ENCODE measurements around the gene GAB2. TPM values are rescaled to one million over a fixed set of nuclear protein-coding genes. Genes with fewer than 3 reads are reported as not detected.

GAB2 gene
- total and polyA plus RNA-seq, 8 donors: 2.2 to 19.3 (median 8.6) TPM

DNA sequence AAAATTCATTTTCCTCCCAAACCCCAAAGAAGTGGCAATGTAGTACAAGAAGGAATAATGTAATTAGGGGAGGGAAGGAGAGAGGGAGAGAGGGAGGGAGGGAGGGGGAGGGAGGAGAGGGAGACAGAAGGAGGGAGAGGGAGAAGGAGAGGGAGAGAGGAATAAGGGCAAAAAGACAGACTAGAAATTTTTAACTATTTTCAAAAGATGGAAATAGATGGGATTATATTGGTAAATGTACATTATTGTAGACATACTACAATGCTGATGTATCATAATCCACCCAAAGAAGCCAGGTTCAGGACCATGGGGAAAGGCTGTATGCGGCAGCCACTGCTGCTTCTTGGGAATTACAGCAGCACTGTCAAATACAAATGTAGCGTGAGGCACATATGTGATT, 74.3 kb downstream of the GAB2 start:
- no peak overlapping the region for H3K4me3 ChIP-seq
- H3K36me3 ChIP-seq: no peaks in the 10 kb centered on the region
- no peak for DNase-seq
- TF ChIP-seq POLR2A (IDR thresholded peaks at IDR 0.05): no peak
- TF ChIP-seq EP300 (IDR thresholded peaks at IDR 0.05): no peak
- TF ChIP-seq, protein P1, sequence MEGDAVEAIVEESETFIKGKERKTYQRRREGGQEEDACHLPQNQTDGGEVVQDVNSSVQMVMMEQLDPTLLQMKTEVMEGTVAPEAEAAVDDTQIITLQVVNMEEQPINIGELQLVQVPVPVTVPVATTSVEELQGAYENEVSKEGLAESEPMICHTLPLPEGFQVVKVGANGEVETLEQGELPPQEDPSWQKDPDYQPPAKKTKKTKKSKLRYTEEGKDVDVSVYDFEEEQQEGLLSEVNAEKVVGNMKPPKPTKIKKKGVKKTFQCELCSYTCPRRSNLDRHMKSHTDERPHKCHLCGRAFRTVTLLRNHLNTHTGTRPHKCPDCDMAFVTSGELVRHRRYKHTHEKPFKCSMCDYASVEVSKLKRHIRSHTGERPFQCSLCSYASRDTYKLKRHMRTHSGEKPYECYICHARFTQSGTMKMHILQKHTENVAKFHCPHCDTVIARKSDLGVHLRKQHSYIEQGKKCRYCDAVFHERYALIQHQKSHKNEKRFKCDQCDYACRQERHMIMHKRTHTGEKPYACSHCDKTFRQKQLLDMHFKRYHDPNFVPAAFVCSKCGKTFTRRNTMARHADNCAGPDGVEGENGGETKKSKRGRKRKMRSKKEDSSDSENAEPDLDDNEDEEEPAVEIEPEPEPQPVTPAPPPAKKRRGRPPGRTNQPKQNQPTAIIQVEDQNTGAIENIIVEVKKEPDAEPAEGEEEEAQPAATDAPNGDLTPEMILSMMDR (IDR thresholded peaks at IDR 0.05): no peak
- no peak for TF ChIP-seq POLR2AphosphoS5 (IDR thresholded peaks at IDR 0.05)
- H3K27ac ChIP-seq: no peak overlapping the region
- WGBS, 5 donors: 95 to 100% (median 98%) methylated on average over 2 of the region's 2 CpGs
- H3K9me3 ChIP-seq: no peaks in the 10 kb centered on the region
- no peaks in the 10 kb centered on the region for H3K27me3 ChIP-seq
- H3K4me1 ChIP-seq: peaks cover 0 to 49% (median 2%) of the 10 kb centered on the region in 4 donors
- intact Hi-C loops (cut with DNase I; ENCODE audit: low total_unique reads): no loop called here

DNA sequence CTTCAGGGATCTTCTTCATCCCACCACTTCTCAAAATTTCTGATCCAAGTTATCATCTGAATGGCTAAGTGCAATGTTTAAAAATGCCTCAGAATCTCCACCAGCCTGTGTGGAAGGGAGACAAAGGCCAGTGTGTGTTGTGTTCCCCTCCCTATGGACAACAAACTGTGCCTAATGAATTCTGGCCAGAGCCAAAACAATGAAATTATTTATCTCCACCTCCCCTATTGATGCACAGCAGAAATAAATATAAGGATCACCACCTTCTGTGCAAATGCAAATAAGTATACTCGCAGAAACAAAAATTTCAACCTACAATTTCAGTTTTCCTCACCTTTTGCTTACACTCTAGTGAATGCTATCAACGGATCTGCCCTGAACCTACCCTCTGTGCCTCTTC, 75.8 kb downstream of the GAB2 start:
- TF ChIP-seq EP300 (IDR thresholded peaks at IDR 0.05): no peak
- TF ChIP-seq, protein P1 (IDR thresholded peaks at IDR 0.05): no peak
- no peak for TF ChIP-seq POLR2A (IDR thresholded peaks at IDR 0.05)
- TF ChIP-seq POLR2AphosphoS5 (IDR thresholded peaks at IDR 0.05): no peak
- Histone ChIP-seq H3K27me3 (no peaks in the 10 kb centered on the region), H3K27ac (no peak overlapping the region), H3K36me3 (no peaks in the 10 kb centered on the region), H3K4me1 (peaks cover 2 to 52% (median 11%) of the 10 kb centered on the region in 4 donors), H3K4me3 (no peak overlapping the region), H3K9me3 (no peaks in the 10 kb centered on the region)
- 88 to 98% (median 95%) methylated on average over 2 of the region's 2 CpGs for WGBS, 5 donors
- DNase-seq: no peak
- intact Hi-C loops (cut with DNase I; ENCODE audit: low total_unique reads): no loop called here

DNA sequence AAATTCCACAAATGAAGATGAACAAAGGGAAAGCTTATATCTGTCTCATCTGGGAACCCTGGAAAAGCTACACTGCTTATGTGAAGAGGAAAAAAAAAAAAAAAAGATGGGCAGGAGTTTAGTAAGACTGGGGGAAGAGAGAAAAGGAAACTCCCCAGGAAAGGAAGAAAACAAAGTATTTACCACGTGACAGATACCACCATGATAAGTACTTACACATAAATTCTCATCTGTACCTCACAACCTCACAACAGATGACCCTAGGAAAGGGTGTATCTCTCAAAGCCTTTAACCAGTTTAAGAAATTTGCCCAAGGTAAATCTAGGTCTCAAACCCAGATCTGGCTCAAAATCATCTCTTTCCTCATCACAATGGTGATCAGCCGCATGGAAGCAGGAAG, 77.1 kb downstream of the GAB2 start:
- Histone ChIP-seq H3K27me3 (no peaks in the 10 kb centered on the region), H3K9me3 (no peaks in the 10 kb centered on the region), H3K36me3 (no peaks in the 10 kb centered on the region), H3K4me3 (no peak overlapping the region), H3K4me1 (peaks cover 2 to 40% (median 12%) of the 10 kb centered on the region in 4 donors), H3K27ac (no peak overlapping the region)
- DNase-seq: no peak
- intact Hi-C loops (cut with DNase I; ENCODE audit: low total_unique reads): no loop called here
- TF ChIP-seq POLR2AphosphoS5 (IDR thresholded peaks at IDR 0.05) (no peak), POLR2A (IDR thresholded peaks at IDR 0.05) (no peak), EP300 (IDR thresholded peaks at IDR 0.05) (no peak)
- TF ChIP-seq, protein P1 (IDR thresholded peaks at IDR 0.05): no peak
- 83 to 91% (median 87%) methylated on average over 2 of the region's 2 CpGs for WGBS, 5 donors

DNA sequence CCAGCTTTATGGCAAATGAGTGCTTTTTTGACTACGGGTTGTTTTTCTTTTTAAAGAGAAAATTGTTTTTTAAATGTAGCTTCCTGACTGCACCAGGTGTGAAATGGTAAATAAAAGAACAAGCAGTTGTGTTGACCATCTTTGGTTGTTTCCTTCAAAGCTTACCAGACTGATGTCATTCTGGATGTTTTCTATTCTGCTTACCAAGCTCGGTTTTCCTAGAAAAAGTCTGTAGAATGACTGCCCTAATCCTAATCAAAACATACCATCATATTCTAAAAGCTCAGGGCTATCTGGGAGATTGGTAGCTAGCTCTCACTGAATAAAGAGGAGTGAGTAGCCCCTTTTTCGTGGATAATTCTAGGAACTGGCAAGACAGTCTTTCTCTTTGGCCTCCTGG, 77.7 kb downstream of the GAB2 start:
- Histone ChIP-seq H3K36me3 (no peaks in the 10 kb centered on the region), H3K9me3 (no peaks in the 10 kb centered on the region), H3K4me3 (no peak overlapping the region), H3K27ac (no peak overlapping the region), H3K27me3 (no peaks in the 10 kb centered on the region), H3K4me1 (peaks cover 2 to 34% (median 12%) of the 10 kb centered on the region in 4 donors)
- TF ChIP-seq EP300 (IDR thresholded peaks at IDR 0.05): no peak
- TF ChIP-seq, protein P1 (IDR thresholded peaks at IDR 0.05): no peak
- TF ChIP-seq POLR2AphosphoS5 (IDR thresholded peaks at IDR 0.05): no peak
- intact Hi-C loops (cut with DNase I; ENCODE audit: low total_unique reads): no loop called here
- peak in 1 of 2 donors; percentile 20 for DNase-seq
- WGBS, 5 donors: 54 to 70% (median 60%) methylated on average over 3 of the region's 3 CpGs

Data from stomach (tissue), 9 donors.